SH-SY5Y (cell line): ENCODE data around the gene USP22.

Experiments
- GATA2 ChIP-seq: IDR thresholded peaks from 2 replicates; pipeline ENCODE4 v1.6.1; 2011; ENCODE audit warnings: mild to moderate bottlenecking, low read depth, low read length
- GATA3 ChIP-seq: IDR thresholded peaks from 2 replicates; pipeline ENCODE4 v1.6.1; 2011; ENCODE audit warnings: low read depth, mild to moderate bottlenecking, low read length, moderate library complexity

GRCh38 chr17:21076242-21076641 lies 33.4 kb upstream of the USP22 start:
- no peak for TF ChIP-seq GATA3
- TF ChIP-seq GATA2 = no peak
